WTC11 (cell line): ENCODE data around the gene RHOF.

ENCODE experiments used
- SP1 ChIP-seq: sonication (generic); formaldehyde crosslinking; conservative IDR thresholded peaks from 2 replicates; pipeline ENCODE4 v1.8.1; 2022; ENCODE audit warnings: missing genetic modification reagents
- TF ChIP-seq, protein P1 (sequence below): sonication (generic); formaldehyde crosslinking; IDR thresholded peaks from 2 replicates; pipeline ENCODE4 v1.8.0; 2022; ENCODE audit warnings: mild to moderate bottlenecking, missing genetic modification reagents
- TF ChIP-seq, protein P2 (sequence below): fragments of 200-600 bp; IDR thresholded peaks from 2 replicates; pipeline ENCODE4 v1.8.0; 2022; ENCODE audit warnings: antibody characterized with exemption

DNA sequence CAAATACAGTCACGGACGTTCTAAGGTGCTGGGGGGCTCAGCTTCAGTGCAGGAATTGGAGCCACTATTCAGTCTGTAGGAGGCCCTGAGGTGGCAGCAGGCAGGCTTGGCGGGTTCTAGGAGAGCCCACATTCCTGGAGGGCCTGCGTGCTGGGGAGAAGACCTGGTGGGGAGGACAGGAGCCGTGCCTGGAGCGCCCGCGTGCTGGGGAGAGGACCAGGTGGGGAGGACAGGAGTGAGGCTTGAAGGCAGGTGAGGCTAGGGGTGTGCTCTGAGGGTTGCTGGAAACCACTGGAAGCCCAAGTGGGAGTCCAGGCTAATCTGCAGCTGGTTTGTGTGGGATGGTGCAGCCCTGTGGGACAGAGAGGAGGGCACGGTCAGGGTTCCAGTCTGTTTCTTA lies 23.1 kb downstream of the RHOF start:
- TF ChIP-seq, protein P1, sequence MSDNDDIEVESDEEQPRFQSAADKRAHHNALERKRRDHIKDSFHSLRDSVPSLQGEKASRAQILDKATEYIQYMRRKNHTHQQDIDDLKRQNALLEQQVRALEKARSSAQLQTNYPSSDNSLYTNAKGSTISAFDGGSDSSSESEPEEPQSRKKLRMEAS, result no peak
- TF ChIP-seq SP1 (CRISPR knock-in tag), result no peak
- TF ChIP-seq, protein P2, sequence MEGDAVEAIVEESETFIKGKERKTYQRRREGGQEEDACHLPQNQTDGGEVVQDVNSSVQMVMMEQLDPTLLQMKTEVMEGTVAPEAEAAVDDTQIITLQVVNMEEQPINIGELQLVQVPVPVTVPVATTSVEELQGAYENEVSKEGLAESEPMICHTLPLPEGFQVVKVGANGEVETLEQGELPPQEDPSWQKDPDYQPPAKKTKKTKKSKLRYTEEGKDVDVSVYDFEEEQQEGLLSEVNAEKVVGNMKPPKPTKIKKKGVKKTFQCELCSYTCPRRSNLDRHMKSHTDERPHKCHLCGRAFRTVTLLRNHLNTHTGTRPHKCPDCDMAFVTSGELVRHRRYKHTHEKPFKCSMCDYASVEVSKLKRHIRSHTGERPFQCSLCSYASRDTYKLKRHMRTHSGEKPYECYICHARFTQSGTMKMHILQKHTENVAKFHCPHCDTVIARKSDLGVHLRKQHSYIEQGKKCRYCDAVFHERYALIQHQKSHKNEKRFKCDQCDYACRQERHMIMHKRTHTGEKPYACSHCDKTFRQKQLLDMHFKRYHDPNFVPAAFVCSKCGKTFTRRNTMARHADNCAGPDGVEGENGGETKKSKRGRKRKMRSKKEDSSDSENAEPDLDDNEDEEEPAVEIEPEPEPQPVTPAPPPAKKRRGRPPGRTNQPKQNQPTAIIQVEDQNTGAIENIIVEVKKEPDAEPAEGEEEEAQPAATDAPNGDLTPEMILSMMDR, result no peak
